HepG2 (cell line): ENCODE measurements around the gene TTLL11. TPM values are rescaled to one million over a fixed set of nuclear protein-coding genes. Genes with fewer than 3 reads are reported as not detected.

Experiments used
- ARID5B ChIP-seq: IDR thresholded peaks from 2 replicates; pipeline ENCODE4 v1.4.0; 2020; ENCODE audit warnings: mild to moderate bottlenecking, missing genetic modification reagents
- MED1 ChIP-seq: sonication (generic); formaldehyde crosslinking; IDR thresholded peaks from 2 replicates; pipeline ENCODE4 v1.4.0; 2020; ENCODE audit warnings: missing genetic modification reagents
- NR2F6 ChIP-seq, 2 experiments: IDR thresholded peaks; 2 replicates each; pipeline ENCODE4 v1.6.1; 2016; ENCODE audit warnings: antibody characterized with exemption in 1 of 2, mild to moderate bottlenecking in 1 of 2
- NR3C1 ChIP-seq: sonication (generic); formaldehyde crosslinking; IDR thresholded peaks from 2 replicates; pipeline ENCODE4 v1.4.0; 2020; ENCODE audit warnings: missing genetic modification reagents
- PAWR ChIP-seq: sonication (generic); formaldehyde crosslinking; IDR thresholded peaks from 2 replicates; pipeline ENCODE4 v1.4.0; 2020; ENCODE audit warnings: missing genetic modification reagents, mild to moderate bottlenecking, borderline replicate concordance
- SAP130 ChIP-seq: IDR thresholded peaks from 2 replicates; pipeline ENCODE4 v1.6.1; 2016; ENCODE audit warnings: low read depth
- ZBTB38 ChIP-seq: sonication (generic); formaldehyde crosslinking; IDR thresholded peaks from 2 replicates; pipeline ENCODE4 v1.5.1; 2020; ENCODE audit warnings: mild to moderate bottlenecking, missing genetic modification reagents
- ZNF556 ChIP-seq: sonication (generic); formaldehyde crosslinking; IDR thresholded peaks from 2 replicates; pipeline ENCODE4 v1.4.0; 2020; ENCODE audit warnings: mild to moderate bottlenecking, missing genetic modification reagents, borderline replicate concordance
- ZNF687 ChIP-seq: sonication (generic); formaldehyde crosslinking; IDR thresholded peaks from 2 replicates; pipeline ENCODE4 v1.5.1; 2020; ENCODE audit warnings: mild to moderate bottlenecking, missing genetic modification reagents, moderate library complexity
- polyA plus RNA-seq, 8 experiments: library from polyadenylated mRNA; depleted of rRNA in 3 of 8; stranded (reverse) in 7 of 8; unstranded in 1 of 8; fragments of >200 nt; fragmentation: Illumina TruSeq in 4 of 8; extraction: Trizol in 4 of 8; gene quantifications; 2 replicates each; pipeline versions ENCODE4 v1.2.1 to v1.2.3, GENCODE V29; 2011 to 2016; ENCODE audit warnings: low read depth in 4 of 8, missing spikeins in 1 of 8, mixed read lengths in 1 of 8; ENCODE audit not compliant: insufficient read depth in 1 of 8
- total RNA-seq, 5 experiments: library from RNA; depleted of rRNA; stranded (reverse); fragments of >200 nt; fragmentation: Illumina TruSeq; extraction: Trizol; gene quantifications; 2 replicates each; pipeline ENCODE4 v1.2.3, GENCODE V29; 2016; ENCODE audit warnings: low read depth in 1 of 5
- TF ChIP-seq, protein P1 (sequence below): sonication (generic); formaldehyde crosslinking; IDR thresholded peaks from 2 replicates; pipeline ENCODE4 v1.5.1; 2020; ENCODE audit warnings: missing genetic modification reagents, mild to moderate bottlenecking, borderline replicate concordance

Gene TTLL11
- total and polyA plus RNA-seq, 2 of the 13 experiments (the other 11 are each of a cell fraction or from before 2014, with no cell fraction given): 4.5 to 5.2 TPM

DNA sequence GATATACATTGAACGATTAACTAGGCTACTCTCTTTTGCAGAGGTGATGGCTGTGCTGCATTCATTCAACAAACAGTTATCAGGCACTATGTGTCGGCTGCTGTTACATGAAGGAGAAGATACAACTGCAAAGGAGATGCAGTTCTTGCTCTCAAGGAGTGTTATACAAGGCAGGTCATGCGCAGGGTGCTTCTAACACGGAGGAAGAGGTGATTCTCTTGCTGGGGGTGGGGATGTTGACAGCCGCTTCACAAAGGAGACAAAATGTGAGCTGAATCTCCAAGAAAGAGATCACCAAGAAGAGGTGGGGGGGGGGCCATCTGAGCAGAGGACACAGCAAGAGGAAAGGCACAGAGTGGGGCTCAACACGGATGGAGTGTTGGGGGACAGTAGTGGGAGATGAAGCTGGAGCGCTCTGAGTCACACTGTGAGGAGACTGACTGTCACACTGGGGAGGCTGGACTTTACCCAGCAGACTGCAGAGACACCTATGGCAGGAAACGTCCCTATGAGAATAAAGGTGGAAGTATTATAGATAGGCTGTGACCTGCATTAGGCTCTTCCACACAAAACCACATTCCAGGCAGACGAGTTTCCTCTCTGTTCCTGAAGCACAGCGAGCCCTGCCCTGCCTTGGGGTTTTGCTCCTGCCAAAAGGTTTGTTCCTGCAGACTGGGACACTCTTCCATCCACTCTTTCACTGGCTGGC is 45.6 kb upstream of the TTLL11 start (continued):
- TF ChIP-seq, protein P1, sequence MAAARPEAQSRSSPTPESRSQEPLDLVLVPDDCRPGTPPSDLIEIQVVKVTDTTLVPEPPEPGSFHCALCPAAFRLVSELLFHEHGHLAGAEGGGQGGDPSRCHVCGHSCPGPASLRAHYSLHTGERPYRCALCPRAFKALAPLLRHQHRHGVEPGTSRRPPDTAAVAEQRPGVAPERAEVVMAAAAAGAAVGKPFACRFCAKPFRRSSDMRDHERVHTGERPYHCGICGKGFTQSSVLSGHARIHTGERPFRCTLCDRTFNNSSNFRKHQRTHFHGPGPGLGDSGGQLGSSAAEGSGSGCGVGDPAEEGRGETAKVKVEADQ (CRISPR knock-in tag): 0 out of 2 replicates have a peak, but pooled peaks have one; percentile 55
- no peak; the same call in 1 of the 2 replicates for TF ChIP-seq NR2F6 (IDR thresholded peaks at IDR 0.05)
- TF ChIP-seq NR2F6 (CRISPR knock-in tag; IDR thresholded peaks at IDR 0.05): peak; percentile 30; the same call in 1 of the 2 replicates
- 0 out of 2 replicates have a peak, but pooled peaks have one; percentile 22 for TF ChIP-seq ARID5B (CRISPR knock-in tag)
- TF ChIP-seq PAWR (CRISPR knock-in tag): no peak
- peak; percentile 53; the same call in 1 of the 2 replicates for TF ChIP-seq SAP130 (CRISPR knock-in tag)
- TF ChIP-seq ZNF556 (CRISPR knock-in tag): no peak
- TF ChIP-seq NR3C1: no peak
- TF ChIP-seq ZNF687 (CRISPR knock-in tag): peak; percentile 20; the same call in 1 of the 2 replicates
- peak; percentile 25; the same call in 1 of the 2 replicates for TF ChIP-seq MED1 (CRISPR knock-in tag)
- 0 out of 2 replicates have a peak, but pooled peaks have one; percentile 53 for TF ChIP-seq ZBTB38 (CRISPR knock-in tag)
- TF ChIP-seq, all 625 proteins: peak for 38
